OCI-LY7 (cell line): Measurements from ENCODE around the gene SPDYE2B. TPM values are rescaled to one million over a fixed set of nuclear protein-coding genes. Genes with fewer than 3 reads are reported as not detected.
"Not testable (repeated sequence)": the region's sequence is repeated elsewhere in the genome, so short reads cannot be mapped to it uniquely, and the experiment has no call there.

Source experiments
- BruUV-seq: library from RNA; stranded (reverse); fragments of 400-500 nt; replicated peaks from 2 replicates; lab custom pipeline; 2021; lab: Mats Ljungman, UMichigan
- CTCF ChIA-PET: fragments of 300-600 bp; sonication (Branson Sonifier 250); formaldehyde crosslinking; loops from one replicate; lab custom pipeline; 2022; ENCODE audit warnings: antibody characterized with exemption; ENCODE audit not compliant: unreplicated experiment; lab: Charles Lee
- POLR2A ChIA-PET: fragments of 300-600 bp; sonication (Branson Sonifier 250); formaldehyde crosslinking; loops from one replicate; lab custom pipeline; 2022; ENCODE audit warnings: antibody characterized with exemption; lab: Charles Lee
- DNase-seq: peaks from one replicate; pipeline ENCODE4 v3.0.0-alpha.2; 2015; ENCODE audit warnings: low spot score
- H2AFZ ChIP-seq: fragments of 200-600 bp; sonication (generic), shearing (Covaris generic); 2 replicates; pipeline ENCODE4 v1.6.1; 2014; ENCODE audit warnings: mild to moderate bottlenecking, antibody characterized with exemption, low read length, moderate library complexity
- H3K27ac ChIP-seq: fragments of 200-600 bp; sonication (generic); 2 replicates; pipeline ENCODE4 v1.5.1; 2014; ENCODE audit warnings: mixed run types, low read depth, mild to moderate bottlenecking, moderate library complexity, low read length, inconsistent platforms; ENCODE audit not compliant: poor library complexity, severe bottlenecking
- H3K36me3 ChIP-seq: fragments of 200-600 bp; sonication (generic); 2 replicates; pipeline ENCODE4 v1.6.1; 2014; ENCODE audit warnings: mild to moderate bottlenecking, antibody characterized with exemption, low read length, moderate library complexity, mixed read lengths; ENCODE audit not compliant: insufficient read depth
- H3K4me1 ChIP-seq: fragments of 200-600 bp; sonication (generic); 2 replicates; pipeline ENCODE4 v1.5.1; 2014; ENCODE audit warnings: mild to moderate bottlenecking, low read length; ENCODE audit not compliant: insufficient read depth, poor library complexity, severe bottlenecking
- H3K4me2 ChIP-seq: fragments of 200-600 bp; sonication (generic); 2 replicates; pipeline ENCODE4 v1.6.1; 2014; ENCODE audit warnings: mild to moderate bottlenecking, low read length
- H3K4me3 ChIP-seq: fragments of 200-600 bp; sonication (generic); 2 replicates; pipeline ENCODE4 v1.5.1; 2014; ENCODE audit warnings: mild to moderate bottlenecking, low read depth, low read length; ENCODE audit not compliant: poor library complexity, severe bottlenecking
- H3K79me2 ChIP-seq: fragments of 200-600 bp; sonication (generic); 2 replicates; pipeline ENCODE4 v1.6.1; 2016; ENCODE audit warnings: low read depth, mild to moderate bottlenecking, low read length, moderate library complexity, mixed read lengths; ENCODE audit not compliant: insufficient read depth
- H3K9me2 ChIP-seq: fragments of 200-600 bp; sonication (generic); 2 replicates; pipeline ENCODE4 v1.6.1; 2016; ENCODE audit warnings: mild to moderate bottlenecking, low read length, mixed read lengths; ENCODE audit not compliant: insufficient read depth
- H3K9me3 ChIP-seq: fragments of 200-600 bp; sonication (generic); 2 replicates; pipeline ENCODE4 v1.6.1; 2014; ENCODE audit warnings: mild to moderate bottlenecking, mixed run types, low read length, mixed read lengths
- H4K20me1 ChIP-seq: fragments of 200-600 bp; sonication (generic); 2 replicates; pipeline ENCODE4 v1.6.1; 2014; ENCODE audit warnings: mild to moderate bottlenecking, antibody characterized with exemption, low read length, moderate library complexity, mixed read lengths; ENCODE audit not compliant: insufficient read depth
- intact Hi-C: fragments of 100-400 bp; cut with micrococcal nuclease; formaldehyde crosslinking; loops from one replicate; pipeline ENCODE4 v1.10.0; 2022; ENCODE audit not compliant: unreplicated experiment
- small RNA-seq: library from RNA; depleted of rRNA; stranded (forward); fragments of <200 nt; gene quantifications from one replicate; pipeline ENCODE3, GENCODE V24; 2014
- total RNA-seq, 2 experiments: library from RNA; depleted of rRNA in 1 of 2; stranded (reverse); fragments of >200 nt in 1 of 2; shearing (Covaris generic) in 1 of 2; gene quantifications; 2 replicates each; pipeline ENCODE4 v1.2.3, GENCODE V29; 2014 to 2022

SPDYE2B gene
- total RNA-seq, 2 experiments from 2014 or later, result not detected

DNA sequence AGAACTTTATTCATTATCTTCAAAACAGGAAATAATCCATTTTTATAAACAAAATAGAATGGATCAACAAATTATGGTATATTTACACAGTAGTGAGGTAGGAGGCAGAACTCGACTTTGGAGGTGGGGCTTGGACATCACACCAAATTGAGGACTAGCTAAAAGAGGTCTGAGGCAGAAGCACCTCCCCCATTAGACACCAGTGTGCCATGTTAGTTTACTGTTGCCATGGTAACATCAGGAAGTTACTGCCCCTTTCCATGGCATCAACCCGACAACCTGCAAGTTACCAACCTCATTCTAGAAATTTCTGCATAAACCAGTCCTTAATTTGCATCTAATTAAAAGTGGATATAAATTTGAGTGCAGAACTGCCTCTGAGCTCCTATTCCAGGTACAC is 45.9 kb downstream of the SPDYE2B start:
- intact Hi-C loops, POLR2A ChIA-PET: not testable (repeated sequence)

DNA sequence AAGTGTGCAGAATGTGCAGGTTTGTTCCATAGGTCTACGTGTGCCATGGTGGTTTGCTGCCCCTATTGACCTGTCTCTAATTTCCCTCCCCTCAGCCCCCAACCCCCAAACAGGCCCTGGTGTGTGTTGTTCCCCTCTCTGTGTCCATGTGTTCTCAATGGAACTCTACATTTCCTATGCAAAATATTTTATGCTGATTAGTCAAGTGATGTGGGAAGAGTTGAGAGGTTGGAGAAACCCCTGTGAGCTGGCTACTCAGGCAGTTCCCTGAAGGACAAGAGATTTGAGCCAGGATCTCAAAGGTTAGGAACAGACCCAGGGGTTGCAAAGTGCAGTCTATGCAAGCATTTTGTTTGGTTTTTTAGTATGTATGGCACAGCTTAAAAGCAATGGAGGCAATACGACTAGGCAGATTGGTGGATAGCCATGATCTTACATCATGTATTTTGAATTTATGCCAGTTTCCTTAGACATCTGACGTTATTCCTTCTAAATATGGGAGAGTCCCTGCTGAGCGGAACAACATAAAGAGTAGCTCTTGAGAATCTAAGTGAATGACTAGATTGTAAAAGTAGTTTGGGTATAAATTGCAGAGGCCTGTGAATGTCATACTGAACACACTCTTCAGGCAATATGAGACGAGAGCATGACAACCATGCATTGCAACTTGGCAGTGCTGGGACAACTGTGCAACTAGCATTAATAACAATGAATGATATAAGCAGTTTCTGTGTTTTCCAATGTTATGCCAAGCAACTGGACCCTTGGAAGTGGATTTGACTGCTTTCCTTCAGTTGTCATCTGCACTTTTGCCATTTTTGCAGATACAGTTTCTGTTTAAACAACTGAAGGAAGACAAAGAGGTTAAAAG is 47.8 kb downstream of the SPDYE2B start:
- H3K4me1 ChIP-seq, DNase-seq, CTCF ChIA-PET, H3K9me3 ChIP-seq, BruUV-seq, H4K20me1 ChIP-seq, H3K27ac ChIP-seq, H3K4me2 ChIP-seq, H3K4me3 ChIP-seq, H2AFZ ChIP-seq, POLR2A ChIA-PET, intact Hi-C loops, H3K9me2 ChIP-seq, H3K79me2 ChIP-seq, H3K36me3 ChIP-seq: not testable (repeated sequence)

More for the DNA sequence above, 45.9 kb downstream of the SPDYE2B start:
- H3K4me1 ChIP-seq, BruUV-seq, CTCF ChIA-PET, H3K9me2 ChIP-seq, H3K79me2 ChIP-seq, H3K27ac ChIP-seq, DNase-seq, H2AFZ ChIP-seq, H4K20me1 ChIP-seq, H3K9me3 ChIP-seq, H3K4me2 ChIP-seq, H3K4me3 ChIP-seq, H3K36me3 ChIP-seq: not testable (repeated sequence)

DNA sequence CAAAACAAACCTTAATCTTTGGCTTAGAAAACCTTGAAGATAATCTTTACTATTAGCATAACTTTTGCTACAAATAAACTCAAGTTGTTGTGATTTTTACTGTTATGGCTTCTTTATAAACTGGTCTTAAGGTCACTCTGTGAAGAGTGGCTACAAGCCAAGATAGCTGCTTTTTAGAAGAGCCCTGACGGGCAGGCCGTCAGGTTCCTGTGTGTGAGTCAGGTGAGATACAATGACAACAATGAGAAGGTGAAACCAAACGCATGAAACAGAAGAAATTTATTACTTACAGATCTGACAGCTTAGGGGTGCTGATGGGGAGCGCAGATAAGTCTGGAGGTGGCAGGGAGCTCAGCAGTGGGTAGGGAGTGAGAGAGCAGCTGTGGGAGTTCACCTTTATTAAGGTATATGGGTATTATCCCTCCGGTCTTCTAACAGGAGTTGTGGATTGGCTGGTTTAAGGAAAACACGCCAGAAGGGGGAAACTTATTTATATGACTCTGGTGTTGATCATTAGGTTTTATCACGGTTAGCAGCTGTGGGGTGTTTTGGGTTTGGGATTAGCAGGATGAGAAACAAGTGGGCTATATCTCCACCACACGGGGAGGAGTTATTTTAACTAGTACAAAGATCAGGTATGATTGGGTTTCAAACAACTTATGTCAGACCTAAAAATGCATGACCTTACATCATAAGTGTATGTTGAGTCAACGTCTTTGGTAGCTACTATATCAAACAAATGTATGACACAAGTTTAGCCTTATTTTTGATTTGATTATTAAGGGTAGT is 49.0 kb downstream of the SPDYE2B start:
- BruUV-seq, H2AFZ ChIP-seq, H3K27ac ChIP-seq, H3K36me3 ChIP-seq, H3K4me3 ChIP-seq, H3K4me2 ChIP-seq, H3K4me1 ChIP-seq, H3K9me2 ChIP-seq, CTCF ChIA-PET, POLR2A ChIA-PET, H4K20me1 ChIP-seq, H3K79me2 ChIP-seq, DNase-seq, intact Hi-C loops, H3K9me3 ChIP-seq: not testable (repeated sequence)

Small RNAs within 50 kb of the gene (small RNA-seq; reads per million reads assigned to genes)
- gene AC105052.3 (not detected), gene UPK3BL1 (not detected)

Other genes with a start within 250 kb of the SPDYE2B start
- gene ORAI2, start 216.7 kb upstream of the SPDYE2B start, total RNA-seq (2014; rRNA removed; shearing (Covaris generic)), result 130 and 149 TPM in 2 replicates
- gene ORAI2, start 216.7 kb upstream of the SPDYE2B start, total RNA-seq (2022), result 230 and 263 TPM in 2 replicates
- 17.5 and 23.6 TPM in 2 replicates for gene ALKBH4, start 185.5 kb upstream of the SPDYE2B start, total RNA-seq (2014; rRNA removed; shearing (Covaris generic))
- 12.1 and 13.3 TPM in 2 replicates for gene ALKBH4, start 185.5 kb upstream of the SPDYE2B start, total RNA-seq (2022)
- 63.1 and 68.2 TPM in 2 replicates for gene LRWD1, start 185.3 kb upstream of the SPDYE2B start, total RNA-seq (2014; rRNA removed; shearing (Covaris generic))
- 37.7 and 39.1 TPM in 2 replicates for gene LRWD1, start 185.3 kb upstream of the SPDYE2B start, total RNA-seq (2022)
- 58.1 and 62.4 TPM in 2 replicates for gene POLR2J, start 171.4 kb upstream of the SPDYE2B start, total RNA-seq (2014; rRNA removed; shearing (Covaris generic))
- 62.9 and 68.6 TPM in 2 replicates for gene POLR2J, start 171.4 kb upstream of the SPDYE2B start, total RNA-seq (2022)
- 7.2 and 8.2 TPM in 2 replicates for gene RASA4B, start 132.5 kb upstream of the SPDYE2B start, total RNA-seq (2014; rRNA removed; shearing (Covaris generic))
- 12.8 and 18.1 TPM in 2 replicates for gene RASA4B, start 132.5 kb upstream of the SPDYE2B start, total RNA-seq (2022)
- gene UPK3BL2, start 106.6 kb upstream of the SPDYE2B start, total RNA-seq (2014; rRNA removed; shearing (Covaris generic)), result 5.4 and 10.2 TPM in 2 replicates
- gene UPK3BL2, start 106.6 kb upstream of the SPDYE2B start, total RNA-seq (2022), result 19.5 and 22.2 TPM in 2 replicates
- gene SPDYE2, start 99.1 kb upstream of the SPDYE2B start, total RNA-seq (2014; rRNA removed; shearing (Covaris generic)), result not detected in 2 replicates
- not detected in 2 replicates for gene SPDYE2, start 99.1 kb upstream of the SPDYE2B start, total RNA-seq (2022)
- 12.4 and 30.4 TPM in 2 replicates for gene POLR2J3, start 77.7 kb upstream of the SPDYE2B start, total RNA-seq (2014; rRNA removed; shearing (Covaris generic))
- 62.8 and 63.7 TPM in 2 replicates for gene POLR2J3, start 77.7 kb upstream of the SPDYE2B start, total RNA-seq (2022)
- 20.3 and 25.9 TPM in 2 replicates for gene RASA4, start 33.6 kb upstream of the SPDYE2B start, total RNA-seq (2014; rRNA removed; shearing (Covaris generic))
- 52.4 and 64.6 TPM in 2 replicates for gene RASA4, start 33.6 kb upstream of the SPDYE2B start, total RNA-seq (2022)
- gene UPK3BL1, start 7.5 kb upstream of the SPDYE2B start, total RNA-seq (2014; rRNA removed; shearing (Covaris generic)), result 13.3 and 22.6 TPM in 2 replicates
- 22.5 and 26.6 TPM in 2 replicates for gene UPK3BL1, start 7.5 kb upstream of the SPDYE2B start, total RNA-seq (2022)
- 2.5 and 5.4 TPM in 2 replicates for gene POLR2J2, start 21.3 kb downstream of the SPDYE2B start, total RNA-seq (2014; rRNA removed; shearing (Covaris generic))
- gene POLR2J2, start 21.3 kb downstream of the SPDYE2B start, total RNA-seq (2022), result 11.8 and 16.2 TPM in 2 replicates
- 7.4 and 10.3 TPM in 2 replicates for gene FAM185A, start 98.7 kb downstream of the SPDYE2B start, total RNA-seq (2014; rRNA removed; shearing (Covaris generic))
- gene FAM185A, start 98.7 kb downstream of the SPDYE2B start, total RNA-seq (2022), result 10.4 and 10.6 TPM in 2 replicates